GM12892 (cell line): ENCODE data around the gene RANBP3L.

Experiments used
- DNase-seq: peaks from one replicate; pipeline ENCODE4 v3.0.0; 2011; ENCODE audit not compliant: insufficient read length
- FAIRE-seq: peaks from 2 replicates; lab custom pipeline; 2011; peaks lifted over from hg19 to GRCh38; lab: Jason Lieb, UNC
- POLR2A ChIP-seq: IDR thresholded peaks from 2 replicates; pipeline ENCODE4 v1.6.1; 2011; ENCODE audit warnings: low read depth, low read length, control low read depth
- POLR2AphosphoS5 ChIP-seq: IDR thresholded peaks from 2 replicates; pipeline ENCODE4 v1.6.1; 2011; ENCODE audit warnings: low read depth, low read length, control low read depth
- TAF1 ChIP-seq: IDR thresholded peaks from 2 replicates; pipeline ENCODE4 v1.6.1; 2011; ENCODE audit warnings: low read depth, mild to moderate bottlenecking, control low read depth, low read length, borderline replicate concordance

The RANBP3L gene

DNA sequence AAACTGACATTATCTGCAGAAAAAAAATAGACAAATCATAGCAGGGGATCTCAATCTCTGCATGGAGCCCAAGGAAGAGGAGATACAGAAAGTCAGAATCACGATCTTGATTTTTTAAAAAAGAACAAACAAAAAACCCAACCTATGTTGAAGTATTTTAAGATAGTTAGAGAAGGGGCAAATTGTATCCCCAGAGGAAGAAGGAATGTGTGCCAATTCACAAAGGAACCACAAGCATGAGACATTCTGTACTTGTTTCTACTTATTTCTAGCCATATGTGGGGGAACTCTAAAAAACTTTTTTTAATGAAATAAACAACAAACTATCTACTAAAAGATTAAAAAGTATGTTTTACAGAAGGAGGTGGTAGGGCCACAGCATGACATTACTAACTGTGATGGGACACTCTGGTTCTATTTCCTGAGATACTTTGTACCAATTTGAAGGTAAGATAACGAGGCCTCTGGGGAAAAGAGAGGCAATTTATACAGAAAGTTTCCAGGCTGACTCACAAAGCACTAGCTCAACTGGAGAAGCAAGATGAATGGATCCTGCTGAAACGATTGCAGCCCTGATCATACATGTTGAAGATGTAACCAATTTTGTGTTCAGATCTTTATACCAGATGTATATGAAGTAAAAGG is 22.5 kb downstream of the RANBP3L start:
- TF ChIP-seq TAF1 (no peak), POLR2A (no peak), POLR2AphosphoS5 (no peak)
- DNase-seq (no peak), FAIRE-seq (no peak)

DNA sequence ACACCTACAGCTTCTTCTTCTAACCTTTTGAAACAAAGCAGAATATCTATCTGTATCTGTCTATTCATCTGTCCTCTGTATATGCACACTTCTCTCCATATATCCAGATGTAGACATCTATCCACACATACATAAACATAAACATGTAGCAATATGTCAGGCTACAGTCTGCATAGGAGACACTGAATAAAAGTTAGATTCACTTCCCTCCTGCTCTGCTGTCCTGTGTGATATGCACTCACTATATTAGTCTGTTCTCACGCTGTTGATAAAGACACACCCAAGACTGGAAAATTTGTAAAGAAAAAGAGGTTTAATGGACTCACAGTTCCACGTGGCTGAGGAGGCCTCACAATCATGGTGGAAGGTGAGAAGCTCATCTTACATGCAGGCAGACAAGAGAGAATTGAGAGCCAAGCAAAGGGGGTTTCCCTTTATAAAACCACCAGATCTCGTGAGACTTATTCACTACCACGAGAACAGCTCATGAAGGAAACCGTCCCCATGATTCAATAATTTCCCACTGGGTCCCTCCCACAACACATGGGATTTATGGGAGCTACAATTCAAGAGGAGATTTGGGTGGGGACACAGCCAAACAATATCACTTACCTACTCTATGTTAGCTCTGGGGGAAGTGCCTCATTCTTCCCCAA is 24.1 kb downstream of the RANBP3L start:
- FAIRE-seq (no peak), DNase-seq (no peak)
- TF ChIP-seq POLR2A (no peak), TAF1 (no peak), POLR2AphosphoS5 (no peak)

DNA sequence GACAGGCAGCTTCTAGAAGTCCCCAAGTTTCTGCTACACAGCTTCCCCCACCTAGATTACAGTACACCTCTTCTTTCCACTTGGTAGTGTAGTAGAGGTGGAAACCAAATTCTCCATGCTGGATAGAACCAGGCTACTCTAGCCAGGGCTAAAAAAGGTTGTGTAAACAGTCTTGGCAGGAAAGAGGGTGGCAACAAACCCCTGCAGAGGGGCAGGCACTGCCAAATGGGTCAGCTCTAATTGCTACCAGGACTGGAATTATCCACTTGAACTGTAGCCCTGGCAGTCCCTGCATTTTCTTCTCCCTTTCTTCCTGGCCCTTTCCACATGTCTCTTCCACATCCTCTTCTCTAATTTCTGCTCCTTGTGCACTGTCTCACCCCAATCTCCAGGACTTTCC is 24.8 kb downstream of the RANBP3L start:
- DNase-seq (no peak), FAIRE-seq (no peak)
- TF ChIP-seq POLR2AphosphoS5 = no peak

DNA sequence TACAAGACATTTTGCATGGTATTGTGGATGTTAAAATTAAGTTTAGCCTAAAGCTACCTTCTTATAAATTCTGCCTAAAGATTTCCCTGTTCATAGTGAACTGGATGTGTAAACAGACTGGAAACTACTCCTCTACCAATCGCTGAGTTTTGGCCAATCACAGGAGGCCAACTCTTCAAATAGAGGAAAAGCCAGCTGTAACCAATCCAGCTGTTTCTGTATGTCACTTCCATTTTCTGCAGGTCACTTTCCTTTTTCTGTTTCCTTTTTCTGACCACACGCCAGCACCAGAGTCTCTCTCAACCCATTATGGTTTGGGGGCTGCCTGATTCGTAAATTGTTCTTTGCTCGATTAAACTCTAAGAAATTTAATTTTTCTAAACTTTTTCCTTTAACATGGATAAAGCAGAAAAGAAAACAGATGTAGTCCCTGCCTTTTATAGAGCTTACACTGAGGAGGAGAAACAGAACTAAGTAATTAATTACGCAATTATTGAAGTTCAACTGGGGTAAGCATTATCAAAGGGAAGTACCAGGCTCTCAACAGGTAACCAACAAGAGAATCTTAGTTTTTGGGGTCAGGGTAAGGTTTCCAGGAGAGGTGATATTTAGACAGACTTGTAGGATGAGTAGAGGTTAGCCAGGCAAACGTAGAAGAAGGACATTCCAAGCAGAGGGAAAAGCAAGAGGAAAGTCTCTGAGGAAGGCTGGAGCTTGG is 27.7 kb downstream of the RANBP3L start:
- FAIRE-seq (no peak), DNase-seq (no peak)
- TF ChIP-seq POLR2AphosphoS5 = no peak
- TF ChIP-seq POLR2A = no peak
- no peak for TF ChIP-seq TAF1

DNA sequence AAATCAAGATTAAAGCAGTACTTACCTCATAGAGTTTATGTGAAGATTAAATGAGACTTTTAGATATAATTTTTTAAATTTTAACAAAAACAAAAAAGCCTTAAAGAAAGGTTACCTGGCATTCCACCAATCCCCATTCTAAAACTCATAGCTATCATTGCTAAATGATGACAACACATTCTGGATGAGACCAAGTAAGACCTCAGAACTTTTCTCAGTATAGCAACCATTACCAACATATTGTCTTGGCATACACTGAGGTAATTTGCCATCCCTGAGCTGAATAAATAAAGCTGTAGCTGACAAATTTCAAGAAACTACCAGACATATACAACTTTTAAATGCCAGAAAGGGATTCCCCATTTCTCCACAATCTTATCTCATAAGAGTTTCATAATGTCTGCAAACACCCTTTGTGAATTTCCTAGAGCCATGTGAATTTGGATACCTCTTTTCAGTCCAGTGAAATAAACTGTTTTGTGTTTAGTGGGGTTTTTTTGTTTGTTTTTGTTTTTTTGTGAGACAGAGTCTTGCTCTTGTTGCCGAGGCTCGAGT is 29.5 kb downstream of the RANBP3L start:
- DNase-seq (no peak), FAIRE-seq (no peak)
- TF ChIP-seq POLR2A = no peak
- TF ChIP-seq TAF1 = no peak
- no peak for TF ChIP-seq POLR2AphosphoS5

DNA sequence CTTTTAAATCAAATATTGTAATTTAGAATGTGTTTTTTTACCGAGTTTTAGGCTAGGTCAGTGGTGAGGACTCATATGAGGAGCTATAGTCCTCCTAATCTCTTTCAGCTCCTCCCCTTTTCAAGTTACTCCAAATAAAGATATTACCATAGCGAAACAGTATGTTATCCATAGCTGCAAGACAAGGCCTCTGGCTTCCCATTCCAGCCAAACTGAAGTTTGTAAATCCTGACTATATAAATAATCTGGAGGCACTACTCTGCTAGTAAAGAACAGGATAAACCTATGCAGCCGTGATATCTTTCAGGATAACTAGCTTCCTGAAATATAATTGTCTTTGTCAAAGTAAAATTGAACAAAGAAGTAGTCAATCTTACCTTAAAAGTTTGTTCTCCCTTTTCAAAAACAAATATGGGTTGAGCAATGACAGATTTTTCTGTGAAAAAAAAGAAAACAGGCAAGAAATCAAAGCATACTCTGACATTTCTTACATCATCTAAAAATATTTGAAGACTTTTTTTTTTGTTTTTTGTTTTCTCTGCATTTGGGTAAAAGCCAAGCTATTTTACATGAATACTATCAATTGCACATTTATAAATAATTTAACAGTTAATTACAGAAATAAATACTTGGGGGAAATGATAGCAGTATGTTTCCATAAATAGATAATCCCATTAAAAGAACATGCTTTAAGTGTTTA is 30.7 kb downstream of the RANBP3L start:
- TF ChIP-seq POLR2A (no peak), POLR2AphosphoS5 (no peak), TAF1 (no peak)
- DNase-seq = no peak
- no peak for FAIRE-seq

DNA sequence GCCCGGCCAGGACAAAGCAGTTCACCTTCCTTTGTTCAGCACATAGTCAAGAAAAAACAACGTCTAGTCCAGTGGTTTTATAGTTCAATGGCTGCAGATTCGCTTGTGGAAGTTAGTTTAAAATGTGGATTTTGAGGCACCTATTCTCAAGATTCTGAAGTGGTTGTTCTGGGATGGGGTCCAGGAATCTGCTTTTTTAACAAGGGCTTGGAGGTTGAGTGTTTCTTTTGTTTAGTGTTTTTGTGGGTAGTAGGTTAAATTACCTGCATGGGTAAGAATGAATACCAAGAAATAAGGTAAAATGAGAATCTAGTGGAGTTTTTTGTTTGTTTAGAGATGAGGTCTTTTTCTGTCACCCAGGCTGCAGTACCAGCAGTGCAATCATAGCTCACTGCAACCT is 31.5 kb downstream of the RANBP3L start:
- FAIRE-seq (no peak), DNase-seq (no peak)
- TF ChIP-seq POLR2AphosphoS5 (no peak), TAF1 (no peak), POLR2A (no peak)

DNA sequence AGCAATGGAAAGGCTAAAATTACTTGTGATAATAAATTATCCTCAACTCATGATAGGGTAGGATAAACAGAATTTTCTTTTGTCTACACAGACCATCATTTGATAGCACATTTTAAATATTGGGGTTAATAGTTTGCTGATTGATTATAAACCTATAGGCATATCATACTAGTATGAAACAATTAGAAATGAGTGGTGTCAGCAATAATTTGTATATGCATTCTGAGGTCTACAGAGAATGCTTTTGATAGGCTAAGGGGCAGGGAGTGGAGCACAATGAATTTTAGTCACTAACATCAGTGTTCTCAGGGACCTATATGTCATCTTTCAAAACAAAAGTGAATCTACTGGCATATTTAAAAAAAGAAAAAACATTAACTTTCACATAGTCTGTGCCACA is 32.2 kb downstream of the RANBP3L start:
- FAIRE-seq (no peak), DNase-seq (no peak)
- no peak for TF ChIP-seq TAF1
- no peak for TF ChIP-seq POLR2A
- no peak for TF ChIP-seq POLR2AphosphoS5

DNA sequence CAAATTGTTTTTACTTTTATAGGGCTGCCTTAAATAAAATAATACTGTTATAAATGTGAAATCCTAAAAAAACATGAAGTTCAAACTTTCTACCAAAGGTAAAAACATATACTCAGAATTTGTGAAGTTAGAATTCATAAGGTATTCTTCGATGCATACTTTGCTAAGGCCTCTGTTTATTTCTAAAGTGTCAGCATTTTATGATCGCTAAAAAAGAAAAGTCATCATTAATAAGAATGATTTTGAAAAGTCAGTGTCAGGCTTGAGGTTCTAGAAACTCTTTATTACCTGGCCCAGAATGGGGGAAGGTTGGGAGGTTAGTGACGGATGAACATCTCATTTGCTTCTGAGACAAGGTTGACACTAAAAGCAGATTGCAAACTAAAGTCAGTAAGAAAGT is 33.8 kb downstream of the RANBP3L start:
- FAIRE-seq = no peak
- DNase-seq = no peak
- TF ChIP-seq TAF1 = no peak
- TF ChIP-seq POLR2A = no peak
- no peak for TF ChIP-seq POLR2AphosphoS5

DNA sequence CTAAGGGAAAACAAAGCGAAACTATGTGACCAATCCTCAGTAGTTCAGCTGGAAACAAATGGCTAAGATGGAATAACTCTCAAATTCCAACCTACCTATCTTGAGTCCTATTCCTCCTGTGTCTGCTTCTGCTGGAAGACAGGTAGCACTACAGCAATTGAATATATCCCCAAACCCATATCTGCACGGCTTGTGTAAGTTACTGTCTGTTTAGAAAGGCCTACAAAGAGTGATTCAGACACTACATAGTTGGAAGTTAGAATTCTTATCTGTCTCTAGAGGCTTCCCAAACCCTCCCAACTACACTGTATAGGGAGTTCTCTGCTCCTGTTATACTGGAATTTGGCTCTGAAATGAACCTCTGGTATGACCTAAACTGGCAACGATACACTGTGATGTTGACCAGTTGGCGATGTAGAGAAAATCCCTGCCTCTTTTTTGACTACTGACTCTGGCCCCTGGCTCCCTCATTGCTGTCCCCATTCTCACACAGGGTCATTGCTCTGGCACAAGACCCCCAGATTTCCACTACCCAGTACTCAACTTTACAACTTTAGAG is 37.4 kb downstream of the RANBP3L start:
- DNase-seq (no peak), FAIRE-seq (no peak)
- no peak for TF ChIP-seq TAF1
- no peak for TF ChIP-seq POLR2A
- no peak for TF ChIP-seq POLR2AphosphoS5

DNA sequence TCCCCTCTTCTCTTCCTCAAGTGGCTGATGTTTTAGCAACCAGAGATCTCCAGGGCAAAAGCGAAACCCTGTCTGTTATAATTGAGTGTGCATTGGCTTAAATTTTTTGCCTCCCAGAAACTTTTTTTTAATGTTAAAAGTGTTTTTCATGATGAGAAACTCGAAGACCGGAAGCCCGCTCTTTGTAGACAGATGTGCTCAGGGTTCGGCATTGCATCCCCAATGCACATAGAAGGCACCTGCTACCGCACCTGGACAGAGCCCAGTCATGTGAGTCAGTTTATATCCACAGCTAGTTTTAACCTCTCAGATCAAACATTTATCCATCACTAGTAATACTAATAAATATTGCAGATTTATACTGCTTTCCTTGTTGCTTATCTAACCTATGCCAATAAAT is 40.5 kb downstream of the RANBP3L start:
- DNase-seq (no peak), FAIRE-seq (no peak)
- TF ChIP-seq TAF1 (no peak), POLR2A (no peak), POLR2AphosphoS5 (no peak)
